HG03520 (cell line): ENCODE data around the gene HS3ST3A1.

ENCODE experiments used
- ATAC-seq: cut with Tn5 transposase; IDR thresholded peaks from one replicate; pipeline ENCODE4 v1.9.1; 2021; ENCODE audit warnings: mild to moderate bottlenecking, moderate library complexity; ENCODE audit not compliant: unreplicated experiment

The HS3ST3A1 gene

DNA sequence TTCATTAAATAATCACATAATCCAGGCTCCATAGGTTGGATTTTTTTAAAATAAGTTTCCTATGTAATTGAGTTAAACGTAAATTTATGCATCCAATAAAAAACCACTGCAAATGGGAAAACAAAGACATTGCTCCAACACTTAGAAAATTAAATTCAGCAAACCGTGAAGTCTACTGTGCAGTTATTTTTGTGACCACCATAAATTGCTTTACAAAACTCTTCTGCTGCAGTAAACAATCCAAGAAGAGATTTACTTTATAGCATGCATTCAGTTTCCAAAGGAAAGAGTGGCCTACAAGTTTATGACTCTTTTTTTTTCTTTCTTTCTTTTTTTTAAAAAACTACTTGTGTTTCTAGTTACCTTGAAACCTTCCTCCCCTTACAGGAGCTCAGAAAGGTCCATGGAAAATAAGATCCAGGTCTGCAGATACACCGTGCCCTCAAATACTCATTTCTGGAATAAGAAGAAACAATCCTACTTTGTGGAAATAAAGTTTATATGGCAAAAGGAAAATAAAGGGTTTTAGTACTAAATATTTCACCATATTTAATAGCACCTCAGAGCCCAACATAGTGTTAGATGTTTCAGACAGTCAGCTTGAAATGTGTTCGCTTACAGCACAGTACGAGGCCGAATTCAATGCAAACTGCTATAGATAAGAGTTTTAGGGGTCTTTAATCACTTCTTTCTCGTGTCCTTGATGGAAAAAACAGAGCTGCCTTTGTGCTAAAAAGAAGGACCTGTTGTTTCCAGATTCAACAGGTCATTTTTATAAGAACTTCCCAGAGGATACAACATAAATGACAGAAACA lies 3.2 kb downstream of the HS3ST3A1 start:
- no peak for ATAC-seq

DNA sequence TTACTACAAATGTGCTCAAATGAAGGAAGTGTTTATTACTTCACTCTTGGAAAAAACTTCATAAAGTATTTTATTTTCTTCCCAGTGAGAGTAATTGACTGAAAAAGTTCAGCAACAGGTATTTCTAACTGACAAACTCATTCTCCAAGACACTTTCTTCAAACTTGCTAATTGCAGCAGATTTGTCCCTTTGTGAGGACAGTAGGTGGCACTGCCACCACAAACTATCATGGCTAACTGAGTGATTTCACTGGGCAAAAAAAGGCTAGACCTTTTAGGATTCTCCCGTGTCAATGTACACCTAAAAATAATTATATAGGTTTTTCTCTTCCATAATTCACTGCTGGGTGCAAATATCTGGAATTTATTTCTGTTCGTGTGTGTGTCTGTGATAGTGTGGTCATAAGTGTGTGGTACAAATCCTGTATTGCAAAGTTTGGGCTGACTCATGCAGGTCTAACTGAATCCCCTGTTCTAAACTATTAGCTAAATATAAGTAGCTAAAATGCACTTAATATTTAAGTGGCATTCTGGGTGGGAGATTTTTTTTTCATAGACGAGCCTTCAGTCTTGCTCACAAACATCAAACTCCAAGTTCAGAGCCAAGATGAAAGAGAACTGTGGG lies 3.9 kb downstream of the HS3ST3A1 start:
- ATAC-seq: no peak

DNA sequence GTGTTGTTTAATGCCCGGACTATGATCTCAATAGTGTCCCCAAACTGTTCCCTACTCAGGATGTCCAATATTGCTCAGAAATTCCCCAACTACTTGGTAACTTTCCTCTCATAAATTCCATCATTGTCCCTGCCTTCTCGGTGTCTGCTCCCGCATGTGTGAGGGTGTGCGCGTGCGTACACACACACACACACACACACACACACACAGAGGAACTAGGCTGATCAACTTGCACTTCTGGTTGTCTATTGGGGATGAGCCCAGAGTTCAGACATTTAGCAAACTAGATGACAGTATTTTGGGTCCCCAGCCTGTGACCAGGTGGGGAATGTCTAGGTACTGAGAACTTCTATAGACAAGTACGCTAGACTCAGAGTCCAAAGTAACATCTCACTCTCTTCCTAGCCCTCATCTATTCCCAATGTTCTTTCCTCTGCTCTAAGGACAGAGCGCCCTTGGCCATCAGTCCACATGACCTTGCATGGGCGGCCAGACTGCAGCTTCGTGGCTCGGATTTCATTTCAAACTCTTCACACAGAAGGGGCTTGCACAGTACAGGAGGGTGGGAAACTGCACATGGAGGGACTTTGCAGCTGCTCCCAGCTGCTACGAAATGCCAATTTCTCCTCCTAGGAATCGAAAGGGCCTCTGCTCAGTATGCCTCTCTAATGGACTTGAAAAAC lies 5.3 kb downstream of the HS3ST3A1 start:
- ATAC-seq: no peak

DNA sequence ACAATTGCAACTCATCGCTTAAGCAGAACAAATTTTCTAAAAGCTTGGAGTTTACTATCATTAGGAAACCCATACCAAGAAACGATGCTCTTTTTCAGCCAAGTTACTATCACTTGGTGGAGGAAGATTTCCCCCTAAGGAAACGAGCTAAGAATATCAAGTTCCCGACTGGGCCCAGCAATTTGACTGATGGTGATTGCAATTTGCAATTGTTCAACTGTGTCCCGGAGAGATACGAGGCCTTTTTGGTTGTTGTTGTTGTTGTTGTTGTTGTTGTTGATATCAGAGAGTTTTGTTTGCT lies 6.2 kb downstream of the HS3ST3A1 start:
- ATAC-seq: no peak

DNA sequence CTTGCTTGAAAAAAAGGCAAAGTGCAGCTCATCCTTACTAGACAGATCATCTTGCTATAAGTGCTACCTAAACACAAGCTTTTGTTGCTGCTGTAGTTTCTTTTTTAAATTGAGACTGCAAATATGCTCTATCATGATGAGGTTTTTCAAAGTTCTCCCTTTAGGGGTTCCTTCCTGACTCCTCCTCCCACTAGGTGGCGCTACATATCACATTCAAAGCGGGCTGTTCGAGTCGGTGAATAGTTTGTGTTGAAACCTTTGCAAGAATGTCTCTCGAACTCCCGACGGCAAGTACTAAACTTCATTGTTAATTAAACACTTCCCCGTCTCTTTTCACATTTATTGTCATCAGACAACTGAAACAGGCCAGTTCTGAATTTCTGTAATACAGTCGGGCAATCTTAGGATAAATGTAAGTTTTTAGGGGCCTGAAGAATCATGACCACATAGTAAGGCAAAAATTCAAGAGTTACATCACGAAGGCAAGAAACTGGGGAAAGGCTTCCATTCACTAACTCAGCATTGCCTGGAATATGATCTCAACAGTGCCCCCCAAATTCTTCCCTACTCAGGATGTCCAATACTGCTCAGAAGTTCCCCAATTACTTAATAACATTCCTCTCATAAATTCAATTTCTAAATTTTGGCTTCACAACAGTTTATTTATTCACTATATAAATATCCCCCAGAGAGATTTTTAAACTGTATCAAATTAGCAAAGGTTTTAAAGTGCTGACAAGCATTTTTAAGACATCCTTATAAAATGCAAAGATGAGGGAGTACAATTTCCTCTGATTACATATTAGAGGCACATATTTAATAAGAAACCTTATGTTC lies 6.7 kb downstream of the HS3ST3A1 start:
- ATAC-seq: no peak

DNA sequence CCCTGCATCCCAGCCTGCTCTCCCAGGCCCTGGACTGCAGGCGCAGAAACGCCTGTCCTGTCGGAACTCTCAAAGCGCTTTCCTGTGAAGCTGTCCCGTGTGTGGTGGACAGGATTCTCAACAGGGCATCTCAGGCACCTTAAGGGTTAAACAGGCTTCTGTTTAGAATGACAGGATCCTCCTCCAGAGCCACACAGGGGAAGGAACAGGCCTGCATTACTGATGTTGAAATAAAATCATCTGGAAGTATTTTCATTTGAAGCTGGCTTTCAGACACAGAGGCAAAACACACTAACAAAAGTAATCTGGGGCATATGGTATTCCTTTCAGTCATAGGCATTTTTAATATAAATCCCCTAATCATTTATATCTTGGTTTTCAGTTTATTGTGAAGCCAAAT lies 7.4 kb downstream of the HS3ST3A1 start:
- ATAC-seq: no peak

DNA sequence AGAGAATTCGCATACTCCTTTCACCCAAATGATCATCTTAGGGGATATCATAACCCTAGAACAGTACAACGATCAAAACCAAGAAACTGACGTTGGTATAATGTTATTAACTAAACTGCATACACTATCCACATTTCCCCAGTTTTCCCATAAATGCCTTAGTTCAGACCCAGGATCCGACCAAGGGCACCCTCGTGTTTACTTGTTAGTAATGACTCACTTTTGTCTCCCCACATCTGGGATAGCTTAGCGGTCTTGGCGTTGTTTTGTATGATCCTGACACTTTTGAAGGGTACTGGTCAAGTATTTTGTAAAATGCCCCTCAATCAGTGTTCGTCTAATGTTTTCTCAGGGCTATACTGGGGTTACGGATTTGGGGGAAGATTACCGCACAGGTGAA lies 8.0 kb downstream of the HS3ST3A1 start:
- no peak for ATAC-seq

DNA sequence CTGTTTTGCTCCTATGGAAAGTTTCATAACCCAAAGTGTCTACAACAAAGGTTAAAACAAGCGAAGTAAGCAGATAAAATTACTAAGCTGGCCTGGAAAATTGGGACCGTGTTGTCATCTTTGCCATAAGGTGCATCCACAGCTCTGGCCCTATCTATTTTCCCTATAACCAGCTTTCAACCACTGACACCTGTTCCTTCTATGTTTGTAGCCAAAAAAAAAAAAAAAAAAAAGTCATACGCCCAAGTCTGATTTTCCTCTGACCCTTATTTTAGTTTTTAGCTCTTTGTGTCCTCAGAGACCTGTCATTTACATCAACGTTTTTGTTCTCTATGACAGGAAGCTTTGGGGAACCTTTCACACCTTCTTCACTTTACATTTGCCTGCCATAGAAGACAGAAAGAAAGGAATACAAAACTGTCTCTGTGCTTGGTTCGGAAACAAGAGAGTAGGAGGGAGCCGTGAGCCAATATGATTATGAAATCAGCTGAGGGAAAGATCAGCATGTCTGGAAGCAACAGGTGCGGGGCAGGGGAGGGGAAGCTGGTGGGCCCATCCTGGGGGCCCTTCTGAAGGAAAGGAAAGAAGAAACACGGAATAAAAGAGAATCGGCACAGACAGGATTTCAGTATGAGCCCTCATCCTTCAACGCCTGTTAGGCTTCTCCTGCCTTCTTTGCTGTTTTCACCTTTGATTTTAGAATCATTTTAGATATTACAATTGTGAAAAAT lies 8.5 kb downstream of the HS3ST3A1 start:
- no peak for ATAC-seq

DNA sequence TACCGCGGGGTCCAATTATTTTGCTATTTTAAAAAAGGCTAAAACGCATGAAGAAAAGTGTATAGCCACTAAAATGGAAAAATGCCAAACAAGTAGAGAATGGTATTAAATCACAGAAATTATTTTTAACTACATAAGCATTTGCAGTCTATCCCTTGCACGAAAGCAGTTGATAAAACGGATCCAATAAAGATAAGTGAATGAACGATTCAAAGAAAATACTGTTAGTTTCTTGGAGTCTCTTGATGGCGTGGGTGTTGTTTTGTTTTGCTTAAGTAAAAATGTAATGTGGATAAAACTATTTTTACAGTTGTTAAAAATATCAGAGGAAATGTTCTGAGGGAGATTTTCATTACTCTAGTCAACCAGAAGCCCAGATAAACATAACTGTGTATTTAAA lies 9.3 kb downstream of the HS3ST3A1 start:
- no peak for ATAC-seq

DNA sequence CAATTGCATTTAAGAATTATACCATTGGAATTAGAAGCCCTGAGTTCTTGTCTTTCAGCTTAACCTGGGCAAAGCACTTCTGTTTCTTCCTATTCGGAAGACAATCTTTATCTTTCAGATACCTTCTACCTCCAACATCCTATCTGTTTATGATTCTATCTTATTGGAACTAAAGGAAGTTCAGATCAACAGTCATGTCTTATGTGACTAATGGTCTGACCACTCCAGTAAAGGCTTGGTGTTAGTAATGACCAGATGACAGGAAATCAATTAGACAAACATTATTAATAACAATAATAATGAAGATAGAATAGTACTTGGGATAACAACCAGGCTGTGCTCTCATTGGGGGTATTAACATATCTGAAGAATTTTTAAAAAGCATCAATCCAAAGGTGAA lies 11.3 kb downstream of the HS3ST3A1 start:
- no peak for ATAC-seq

DNA sequence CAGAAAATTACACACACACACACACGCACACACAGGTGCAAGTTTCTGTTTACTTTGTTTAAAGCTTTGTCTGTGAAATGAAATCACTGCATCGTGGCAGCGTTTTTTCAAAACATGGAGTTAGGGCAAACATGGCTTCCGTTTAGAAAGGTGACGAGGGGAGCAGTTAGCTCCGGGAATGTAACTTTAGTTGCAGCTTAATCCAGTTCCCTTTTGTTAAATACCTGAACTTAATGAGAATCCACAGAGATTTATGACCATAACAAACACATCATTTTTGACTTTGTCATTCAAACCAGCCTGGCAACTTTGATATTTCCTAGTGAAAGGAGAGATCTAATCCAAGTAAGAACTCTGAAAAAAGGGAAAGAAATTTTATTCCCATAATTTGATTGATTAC lies 12.1 kb downstream of the HS3ST3A1 start:
- ATAC-seq: no peak

DNA sequence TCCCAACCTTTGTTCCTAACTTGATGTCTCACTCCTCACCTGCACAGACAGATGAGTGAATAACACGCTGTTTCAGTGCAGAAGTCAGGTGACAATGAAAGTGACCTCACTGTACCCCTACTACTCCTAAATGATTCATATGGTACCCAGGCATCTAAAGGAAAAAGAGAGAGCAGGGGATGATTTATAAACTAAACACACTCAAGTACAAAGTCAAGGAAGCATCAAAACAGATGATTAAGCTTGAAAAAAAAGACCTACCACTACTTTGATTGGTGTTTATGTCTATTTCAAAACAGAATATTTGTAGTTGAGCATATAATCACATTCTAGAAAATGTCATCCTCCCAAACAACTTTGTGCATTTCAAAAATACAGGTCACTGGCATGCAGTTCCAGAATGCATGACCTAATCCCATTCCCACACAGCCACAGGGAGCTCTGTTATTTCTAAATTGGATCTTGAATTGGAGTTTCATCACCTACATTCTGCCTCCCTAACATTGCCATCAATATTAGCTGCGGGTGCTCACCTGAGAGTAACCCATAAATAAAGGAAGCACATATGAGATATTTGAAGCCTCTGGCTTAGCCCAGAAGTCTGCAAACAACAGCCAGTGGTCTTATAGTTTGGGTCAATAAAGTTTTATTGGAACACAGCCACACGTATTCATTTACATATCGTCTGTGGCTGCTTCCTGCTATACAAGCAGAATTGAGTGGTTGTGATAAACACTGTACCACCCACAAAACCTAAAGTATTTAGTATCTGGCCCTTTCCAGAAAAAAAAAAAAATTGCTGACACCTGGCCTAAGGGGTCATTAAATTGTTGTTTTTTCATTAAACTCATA lies 14.0 kb downstream of the HS3ST3A1 start:
- ATAC-seq: no peak

DNA sequence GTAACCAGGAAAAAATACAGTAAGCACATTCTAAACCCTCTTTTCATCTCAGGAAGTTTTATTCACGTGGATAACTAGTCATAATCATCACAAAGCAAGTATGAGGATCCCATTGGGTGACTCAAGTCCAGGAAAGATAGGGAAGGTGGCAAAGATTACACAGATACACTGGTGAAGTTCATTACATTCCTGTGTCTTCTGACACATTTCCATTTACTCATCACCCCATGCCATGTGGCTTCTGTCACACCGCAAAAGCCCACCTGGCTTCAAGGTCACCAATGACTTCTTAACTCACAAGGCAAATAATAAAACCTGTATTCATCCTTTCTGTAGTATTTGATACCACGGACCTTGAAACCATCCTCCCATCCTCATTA lies 17.0 kb downstream of the HS3ST3A1 start:
- ATAC-seq: no peak

DNA sequence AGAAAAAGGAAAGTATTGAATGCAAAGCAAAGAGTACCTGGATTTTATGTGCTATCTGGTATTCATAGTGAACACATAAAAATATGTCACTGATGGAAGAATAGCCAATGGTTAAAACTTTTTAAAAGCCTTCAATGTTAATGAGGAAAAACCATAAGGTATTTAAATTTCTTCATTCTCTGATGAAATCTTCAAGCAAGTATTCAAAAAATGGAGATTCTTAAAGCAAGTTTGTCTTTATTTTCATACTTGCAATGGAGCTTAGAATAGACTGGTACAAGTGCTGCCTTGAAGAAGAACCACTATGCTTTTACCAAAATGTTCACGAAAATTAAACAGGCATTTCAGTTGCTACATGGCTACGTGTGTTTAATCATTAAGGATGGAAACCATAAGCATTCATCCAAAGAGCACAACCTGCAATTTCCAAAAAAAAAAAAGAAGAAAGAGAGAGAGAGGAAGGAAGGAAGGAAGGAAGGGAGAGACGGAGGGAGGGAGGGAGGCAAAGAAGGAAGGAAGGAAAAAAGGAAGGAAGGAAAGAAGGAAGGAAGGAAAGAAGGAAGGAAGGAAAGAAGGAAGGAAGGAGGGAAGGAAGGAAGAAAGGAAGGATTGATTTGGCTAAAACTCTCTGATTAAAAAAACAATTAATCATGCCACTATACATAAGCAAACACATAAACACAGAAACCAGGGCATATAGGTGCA lies 17.6 kb downstream of the HS3ST3A1 start:
- no peak for ATAC-seq

DNA sequence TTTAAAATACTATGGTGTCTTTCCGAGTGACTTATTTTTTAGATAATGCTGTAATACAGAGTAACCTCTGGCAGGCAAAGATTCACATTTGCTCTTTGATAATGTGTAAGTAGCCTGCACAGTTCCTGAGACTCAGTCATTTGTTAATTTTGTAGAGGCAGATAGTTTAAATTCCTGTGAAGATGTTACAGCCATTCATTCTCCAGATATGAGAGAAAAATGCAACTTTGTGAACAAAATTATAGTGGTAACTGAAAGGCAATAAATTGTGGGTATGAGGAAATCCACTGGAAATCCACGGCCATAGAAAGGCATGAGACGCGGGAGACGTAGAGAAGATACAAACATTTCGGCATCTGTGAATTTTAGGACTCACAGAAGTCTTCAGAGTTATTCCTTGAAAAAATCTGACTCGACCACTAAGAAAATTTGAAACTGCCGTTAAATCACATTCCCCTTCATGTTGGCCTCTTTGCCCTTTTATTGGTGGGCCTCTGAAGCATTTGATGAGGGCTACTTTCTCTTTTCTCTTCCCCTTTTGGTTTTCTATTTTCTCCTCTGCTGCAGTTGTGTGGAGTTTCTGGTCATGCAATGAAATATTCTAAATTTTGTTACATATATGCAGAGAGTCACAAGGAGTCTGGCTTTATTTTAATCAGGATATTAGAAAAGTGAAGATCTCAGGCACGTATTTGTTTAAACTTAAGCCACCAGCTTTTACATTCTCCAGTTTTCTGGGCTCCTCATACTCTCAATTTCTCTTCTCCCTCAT lies 18.8 kb downstream of the HS3ST3A1 start:
- ATAC-seq: no peak

DNA sequence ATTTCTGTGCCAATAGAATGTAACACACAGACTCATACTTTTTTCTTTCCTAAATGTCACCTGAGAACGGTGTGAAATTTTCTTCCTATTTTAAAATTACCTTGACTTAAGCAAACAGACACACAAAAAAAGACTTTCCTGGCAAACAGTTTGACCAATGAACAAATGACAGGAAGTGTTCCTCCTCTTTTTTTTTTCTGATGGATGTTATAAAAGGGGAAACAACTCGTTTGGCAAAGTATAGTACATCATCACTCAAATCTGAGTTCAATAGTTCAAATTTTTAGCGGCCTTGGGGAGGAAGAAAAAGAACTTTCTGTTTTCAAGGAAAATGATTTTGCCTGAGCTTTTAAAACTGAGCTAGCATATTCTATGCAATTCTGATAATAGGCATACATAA lies 19.8 kb downstream of the HS3ST3A1 start:
- ATAC-seq: no peak

DNA sequence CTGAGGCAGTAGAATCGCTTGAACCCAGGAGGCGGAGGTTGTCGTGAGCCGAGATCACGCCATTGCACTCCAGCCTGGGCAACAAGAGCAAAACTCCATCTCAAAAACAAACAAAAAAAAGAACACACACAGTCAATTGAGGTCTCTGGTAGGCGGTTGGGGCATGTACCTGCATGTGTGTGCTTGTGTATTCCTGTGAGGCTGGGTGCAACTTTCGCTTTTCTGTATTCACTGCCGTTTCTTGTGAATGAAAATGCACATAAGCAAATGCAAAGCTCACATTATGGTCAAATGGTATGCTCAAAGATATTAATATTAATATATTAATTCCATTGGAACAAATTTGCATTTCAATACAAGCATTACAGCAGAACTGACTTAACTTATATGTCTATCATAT lies 20.9 kb downstream of the HS3ST3A1 start:
- no peak for ATAC-seq

DNA sequence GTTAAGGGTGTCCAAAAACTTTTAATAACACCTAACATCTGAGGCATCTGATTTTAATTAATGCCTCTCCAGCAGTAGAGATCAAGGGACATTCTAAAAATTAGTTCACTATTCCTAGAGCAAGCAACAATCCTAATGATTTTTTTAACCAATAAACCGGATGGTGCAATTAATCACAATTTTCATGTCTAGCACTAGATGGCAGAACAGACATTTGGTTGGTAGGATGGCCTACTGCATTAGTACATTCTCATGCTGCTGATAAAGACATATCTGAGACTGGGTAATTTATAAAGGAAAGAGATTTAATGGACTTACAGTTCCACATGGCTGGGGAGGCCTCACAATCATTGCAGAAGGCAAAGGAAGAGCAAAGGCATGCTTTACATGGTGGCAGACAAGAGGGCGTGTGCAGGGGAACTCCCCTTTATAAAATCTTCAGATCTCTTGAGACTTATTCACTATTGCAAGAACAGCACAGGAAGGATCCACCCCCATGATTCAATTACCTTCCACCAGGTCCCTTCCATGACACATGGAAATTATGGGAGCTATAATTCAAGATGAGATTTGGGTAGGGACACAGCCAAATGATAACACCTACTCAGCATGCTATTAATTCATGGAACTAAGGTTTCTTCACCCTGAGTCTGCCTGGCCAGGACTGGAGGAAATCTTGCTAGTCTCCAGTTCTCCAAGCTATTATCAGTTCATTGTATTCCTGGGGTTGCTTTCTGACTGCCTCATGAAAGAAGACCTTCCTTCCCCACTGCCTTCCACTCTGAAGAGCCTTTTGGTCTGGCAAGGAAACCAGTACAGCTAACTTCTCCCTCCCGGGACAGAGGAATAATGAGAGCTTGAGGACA lies 24.8 kb downstream of the HS3ST3A1 start:
- no peak for ATAC-seq
